ENCODE measurements around the gene RAB33B. TPM values are rescaled to one million over a fixed set of nuclear protein-coding genes. Genes with fewer than 3 reads are reported as not detected.

Gene RAB33B
- total and polyA plus RNA-seq, 9 of the 15 experiments (the other 6 are each of a cell fraction or from before 2014, with no cell fraction given): 1.7 to 3.7 (median 3.0) TPM

DNA sequence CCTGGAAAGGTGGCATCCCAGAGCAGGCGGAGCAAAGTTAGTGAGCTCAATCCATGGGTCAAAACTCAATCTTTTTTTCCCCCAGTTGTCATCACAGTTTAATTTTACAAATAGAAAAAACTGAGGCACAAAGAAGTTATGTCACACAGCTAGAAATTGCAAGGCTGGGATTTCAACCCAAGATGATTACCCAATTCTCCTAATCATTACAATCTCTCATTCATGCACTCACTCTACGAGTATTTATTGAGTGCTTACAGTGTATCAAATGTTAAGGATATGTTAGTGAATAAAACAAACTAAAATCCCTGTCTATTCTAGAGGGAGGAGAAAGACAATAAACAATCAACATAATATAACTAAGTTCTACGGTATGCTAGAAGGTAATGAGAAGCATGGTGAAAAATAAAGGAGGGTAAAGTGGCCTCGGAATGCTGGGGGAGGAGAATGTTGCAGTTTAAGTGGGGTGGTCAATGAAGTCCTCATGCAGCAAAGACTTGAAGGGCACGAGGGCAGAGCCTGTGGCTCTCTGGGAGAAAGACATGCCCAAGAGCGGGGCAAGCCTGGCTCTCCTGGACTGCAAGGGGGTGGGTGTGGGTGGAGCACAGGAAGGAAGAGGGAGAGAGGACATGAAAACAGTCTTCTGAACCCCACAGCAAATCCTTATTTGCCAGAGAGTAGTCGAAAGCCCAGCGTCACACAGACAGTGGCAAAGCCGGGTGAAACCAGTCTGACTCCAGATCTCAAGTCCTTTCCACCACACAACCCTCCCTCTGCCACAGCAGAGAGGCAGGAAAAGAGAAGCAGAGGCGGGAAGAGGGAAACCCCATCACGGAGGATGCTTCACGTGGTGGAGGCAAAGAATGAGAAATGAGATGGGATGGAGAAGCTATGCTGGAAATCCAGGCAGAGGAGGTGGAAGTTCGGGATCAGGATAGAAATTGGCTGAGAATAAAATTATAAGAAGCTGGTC is 48.3 kb downstream of the RAB33B start (continued):
- no peak for TF ChIP-seq KHSRP (IDR thresholded peaks at IDR 0.05)

DNA sequence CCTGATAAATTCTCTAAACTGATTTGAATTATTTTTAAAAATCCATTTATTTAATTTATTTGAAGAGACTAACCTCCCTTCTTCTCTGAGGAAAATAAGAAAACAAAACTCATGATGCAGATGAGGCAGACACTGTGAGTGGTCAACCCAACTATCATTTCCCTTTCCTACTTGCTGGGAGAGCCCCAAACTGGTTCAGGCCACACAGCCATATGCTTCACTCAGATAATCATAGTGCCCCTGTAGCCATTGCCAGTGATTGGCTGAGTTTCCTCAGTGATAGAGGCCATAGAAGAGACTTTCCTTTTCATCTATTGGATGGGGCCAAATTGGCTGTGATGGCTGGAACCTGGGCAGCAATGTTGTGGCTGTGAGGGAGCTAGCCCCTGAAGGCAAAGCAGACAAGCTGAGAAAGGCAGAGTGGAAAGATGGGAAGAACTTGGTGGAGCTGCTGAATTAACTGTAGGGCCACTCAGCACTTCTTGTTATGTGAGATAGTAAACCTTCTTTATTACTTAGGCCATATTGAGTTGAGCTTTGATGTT is 49.8 kb downstream of the RAB33B start:
- in situ Hi-C loops (cut with MboI): no loop called here
- Histone ChIP-seq H3K27me3 (ENCODE audit: control insufficient read depth in 2 of 2, insufficient read depth in 2 of 2, low read length in 2 of 2) (peaks cover 17 to 26% of the 10 kb centered on the region in 2 experiments), H3K79me2 (ENCODE audit: control insufficient read depth, insufficient read depth, low read length) (no peaks in the 10 kb centered on the region), H3K4me2 (ENCODE audit: insufficient read depth, low read length) (no peak overlapping the region), H3K36me3 (ENCODE audit: control insufficient read depth, insufficient read depth, low read length) (no peaks in the 10 kb centered on the region), H3K4me1 (replicated peaks in 1 of 2; ENCODE audit: control insufficient read depth in 2 of 2, insufficient read depth in 2 of 2, low read length in 2 of 2) (no peaks in the 10 kb centered on the region; a peak in 1 of 5 replicates), H3K27ac (ENCODE audit: extremely low read depth, low read depth, low read length) (no peak overlapping the region), H3K9ac (ENCODE audit: insufficient read depth in 1 of 2, low read depth in 2 of 2, low read length in 2 of 2) (no peak overlapping the region), H3K9me3 (replicated peaks; ENCODE audit: control insufficient read depth, insufficient read depth, low read depth, low read length) (no peaks in the 10 kb centered on the region), H2AFZ (ENCODE audit: low read depth, low read length) (no peak overlapping the region), H4K20me1 (replicated peaks; ENCODE audit: control insufficient read depth, insufficient read depth, low read length) (no peaks in the 10 kb centered on the region), H3K4me3 (no peak overlapping the region), H3K9me1 (ENCODE audit: control insufficient read depth, insufficient read depth, low read length) (no peaks in the 10 kb centered on the region)
- ChIA-PET POLR2A (interaction anchor here (1.2 to 1.4 kb wide), 2 partner anchors 12 kb away, joined by 3 to 5 read pairs; no protein-coding TSS in a partner anchor), CTCF (ENCODE audit: low intra/inter-chr PET ratio) (no interaction called here)
- DNase-seq (ENCODE audit: extremely low read depth in 1 of 4, low spot score in 3 of 4): no peak
- ATAC-seq: no peak; the same call in 2 of the 3 replicates
- intact Hi-C loops (cut with micrococcal nuclease): no loop called here
- FAIRE-seq: no peak
- BruUV-seq (replicated peaks): no TSS peak
- TF ChIP-seq U2AF1 (optimal IDR thresholded peaks at IDR 0.05; ENCODE audit: low read depth, low read length) (no peak), THRAP3 (IDR thresholded peaks at IDR 0.05; ENCODE audit: borderline replicate concordance) (no peak), ZFP30 (CRISPR knock-in tag; IDR thresholded peaks at IDR 0.05; ENCODE audit: borderline replicate concordance) (no peak), KAT7 (CRISPR knock-in tag; IDR thresholded peaks at IDR 0.05; ENCODE audit: borderline replicate concordance) (no peak), FOXK1 (CRISPR knock-in tag; IDR thresholded peaks at IDR 0.05; ENCODE audit: borderline replicate concordance) (no peak), TBP (optimal IDR thresholded peaks at IDR 0.05; ENCODE audit: low read depth, low read length) (no peak), NFIX (CRISPR knock-in tag; IDR thresholded peaks at IDR 0.05; ENCODE audit: low read depth) (no peak), ZNF197 (CRISPR knock-in tag; IDR thresholded peaks at IDR 0.05; ENCODE audit: low read depth) (no peak), RBM25 (IDR thresholded peaks at IDR 0.05; ENCODE audit: low read depth, low read length, severe bottlenecking) (peak; percentile 61), KAT8 (IDR thresholded peaks at IDR 0.05; ENCODE audit: low read depth) (no peak), RBFOX2 (IDR thresholded peaks at IDR 0.05; ENCODE audit: low read depth, low read length) (no peak), ZNF766 (CRISPR knock-in tag; conservative IDR thresholded peaks at IDR 0.05) (no peak), ZNF316 (IDR thresholded peaks at IDR 0.05) (no peak)
- TF ChIP-seq, protein P1, sequence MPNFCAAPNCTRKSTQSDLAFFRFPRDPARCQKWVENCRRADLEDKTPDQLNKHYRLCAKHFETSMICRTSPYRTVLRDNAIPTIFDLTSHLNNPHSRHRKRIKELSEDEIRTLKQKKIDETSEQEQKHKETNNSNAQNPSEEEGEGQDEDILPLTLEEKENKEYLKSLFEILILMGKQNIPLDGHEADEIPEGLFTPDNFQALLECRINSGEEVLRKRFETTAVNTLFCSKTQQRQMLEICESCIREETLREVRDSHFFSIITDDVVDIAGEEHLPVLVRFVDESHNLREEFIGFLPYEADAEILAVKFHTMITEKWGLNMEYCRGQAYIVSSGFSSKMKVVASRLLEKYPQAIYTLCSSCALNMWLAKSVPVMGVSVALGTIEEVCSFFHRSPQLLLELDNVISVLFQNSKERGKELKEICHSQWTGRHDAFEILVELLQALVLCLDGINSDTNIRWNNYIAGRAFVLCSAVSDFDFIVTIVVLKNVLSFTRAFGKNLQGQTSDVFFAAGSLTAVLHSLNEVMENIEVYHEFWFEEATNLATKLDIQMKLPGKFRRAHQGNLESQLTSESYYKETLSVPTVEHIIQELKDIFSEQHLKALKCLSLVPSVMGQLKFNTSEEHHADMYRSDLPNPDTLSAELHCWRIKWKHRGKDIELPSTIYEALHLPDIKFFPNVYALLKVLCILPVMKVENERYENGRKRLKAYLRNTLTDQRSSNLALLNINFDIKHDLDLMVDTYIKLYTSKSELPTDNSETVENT (CRISPR knock-in tag; IDR thresholded peaks at IDR 0.05): no peak

Measured in K562 (cell line).